HepG2 (cell line): ENCODE measurements around the gene MGAT5. TPM values are rescaled to one million over a fixed set of nuclear protein-coding genes. Genes with fewer than 3 reads are reported as not detected.

Experiments used
- CTCF ChIP-seq: sonication (generic); formaldehyde crosslinking; IDR thresholded peaks from 2 replicates; pipeline ENCODE4 v1.5.0; 2020; ENCODE audit warnings: mild to moderate bottlenecking, missing genetic modification reagents, moderate library complexity
- HDAC1 ChIP-seq: sonication (generic); formaldehyde crosslinking; IDR thresholded peaks from 2 replicates; pipeline ENCODE4 v1.5.1; 2020; ENCODE audit warnings: mild to moderate bottlenecking, missing genetic modification reagents
- HIVEP1 ChIP-seq: sonication (generic); formaldehyde crosslinking; IDR thresholded peaks from 2 replicates; pipeline ENCODE4 v1.4.0; 2020; ENCODE audit warnings: mild to moderate bottlenecking, missing genetic modification reagents
- KAT7 ChIP-seq: IDR thresholded peaks from 2 replicates; pipeline ENCODE4 v1.6.1; 2018; ENCODE audit warnings: borderline replicate concordance, missing compliant biosample characterization
- KLF13 ChIP-seq: sonication (generic); formaldehyde crosslinking; IDR thresholded peaks from 2 replicates; pipeline ENCODE4 v1.4.0; 2020; ENCODE audit warnings: mild to moderate bottlenecking, missing genetic modification reagents
- SNAI1 ChIP-seq: sonication (generic); formaldehyde crosslinking; IDR thresholded peaks from 2 replicates; pipeline ENCODE4 v1.5.0; 2020; ENCODE audit warnings: mild to moderate bottlenecking, missing genetic modification reagents, borderline replicate concordance
- THAP7 ChIP-seq: sonication (generic); formaldehyde crosslinking; IDR thresholded peaks from 2 replicates; pipeline ENCODE4 v1.8.1; 2023; ENCODE audit warnings: mild to moderate bottlenecking, missing genetic modification reagents
- TRIM24 ChIP-seq: sonication (generic); formaldehyde crosslinking; IDR thresholded peaks from 2 replicates; pipeline ENCODE4 v1.8.0; 2022; ENCODE audit warnings: mild to moderate bottlenecking, missing genetic modification reagents
- ZBTB7B ChIP-seq: sonication (generic); formaldehyde crosslinking; IDR thresholded peaks from 2 replicates; pipeline ENCODE4 v1.4.0; 2020; ENCODE audit warnings: missing genetic modification reagents
- ZKSCAN8 ChIP-seq: IDR thresholded peaks from 2 replicates; pipeline ENCODE4 v1.6.1; 2016; ENCODE audit warnings: borderline replicate concordance, missing genetic modification reagents, missing compliant biosample characterization
- ZNF142 ChIP-seq: sonication (generic); formaldehyde crosslinking; IDR thresholded peaks from 2 replicates; pipeline ENCODE4 v1.4.0; 2020; ENCODE audit warnings: missing genetic modification reagents
- ZNF20 ChIP-seq: sonication (generic); formaldehyde crosslinking; IDR thresholded peaks from 2 replicates; pipeline ENCODE4 v1.4.0; 2020; ENCODE audit warnings: mild to moderate bottlenecking, moderate library complexity, missing genetic modification reagents
- ZNF224 ChIP-seq: sonication (generic); formaldehyde crosslinking; IDR thresholded peaks from 2 replicates; pipeline ENCODE4 v1.5.0; 2020; ENCODE audit warnings: mild to moderate bottlenecking, missing genetic modification reagents
- ZNF230 ChIP-seq: sonication (generic); formaldehyde crosslinking; IDR thresholded peaks from 2 replicates; pipeline ENCODE4 v1.4.0; 2020; ENCODE audit warnings: mild to moderate bottlenecking, missing genetic modification reagents
- ZNF501 ChIP-seq: sonication (generic); formaldehyde crosslinking; IDR thresholded peaks from 2 replicates; pipeline ENCODE4 v1.5.1; 2020; ENCODE audit warnings: mild to moderate bottlenecking, moderate library complexity, missing genetic modification reagents
- ZSCAN9 ChIP-seq: IDR thresholded peaks from 2 replicates; pipeline ENCODE4 v1.6.1; 2016; ENCODE audit warnings: borderline replicate concordance
- polyA plus RNA-seq, 8 experiments: library from polyadenylated mRNA; depleted of rRNA in 3 of 8; stranded (reverse) in 7 of 8; unstranded in 1 of 8; fragments of >200 nt; fragmentation: Illumina TruSeq in 4 of 8; extraction: Trizol in 4 of 8; gene quantifications; 2 replicates each; pipeline versions ENCODE4 v1.2.1 to v1.2.3, GENCODE V29; 2011 to 2016; ENCODE audit warnings: low read depth in 4 of 8, missing spikeins in 1 of 8, mixed read lengths in 1 of 8; ENCODE audit not compliant: insufficient read depth in 1 of 8
- total RNA-seq, 5 experiments: library from RNA; depleted of rRNA; stranded (reverse); fragments of >200 nt; fragmentation: Illumina TruSeq; extraction: Trizol; gene quantifications; 2 replicates each; pipeline ENCODE4 v1.2.3, GENCODE V29; 2016; ENCODE audit warnings: low read depth in 1 of 5

Gene MGAT5
- total and polyA plus RNA-seq, 2 of the 13 experiments (the other 11 are each of a cell fraction or from before 2014, with no cell fraction given): 33.1 to 60.2 TPM

GRCh38 chr2:134411828-134412638 is 158.2 kb downstream of the MGAT5 start (continued):
- TF ChIP-seq HDAC1 (peak; percentile 87), ZNF501 (CRISPR knock-in tag) (peak; percentile 13; the same call in 1 of the 2 replicates), KLF13 (CRISPR knock-in tag) (no peak), ZNF224 (CRISPR knock-in tag) (no peak), CTCF (CRISPR knock-in tag) (peak; percentile 99), ZNF142 (peak; percentile 75), ZKSCAN8 (CRISPR knock-in tag) (peak; percentile 96), TRIM24 (CRISPR knock-in tag) (no peak), ZBTB7B (CRISPR knock-in tag) (peak; percentile 91; the same call in 1 of the 2 replicates), HIVEP1 (CRISPR knock-in tag) (no peak), ZSCAN9 (CRISPR knock-in tag) (peak; percentile 97), THAP7 (no peak), KAT7 (CRISPR knock-in tag) (0 out of 2 replicates have a peak, but pooled peaks have one; percentile 30), ZNF20 (CRISPR knock-in tag) (no peak), ZNF230 (CRISPR knock-in tag) (peak; percentile 72), SNAI1 (no peak)
